HEK293T (cell line): ENCODE measurements around the gene JOSD2.

Experiments
- CTCF ChIA-PET: fragments of 350-600 bp; formaldehyde crosslinking; extraction: SDS; loops from one replicate; lab custom pipeline; 2021; ENCODE audit warnings: antibody characterized with exemption, inconsistent platforms; lab: Yijun Ruan, JAX
- POLR2A ChIA-PET: fragments of 350-600 bp; formaldehyde crosslinking; extraction: SDS; loops from one replicate; lab custom pipeline; 2020; ENCODE audit warnings: antibody characterized with exemption, inconsistent platforms; lab: Yijun Ruan, JAX
- DNase-seq: peaks from one replicate; pipeline ENCODE4 v3.0.0; 2012; ENCODE audit warnings: mixed read lengths; ENCODE audit errors: extremely low spot score
- ARNT ChIP-seq: fragments of 450-650 bp; IDR thresholded peaks from 2 replicates; pipeline ENCODE4 v1.6.1; 2017; ENCODE audit warnings: mild to moderate bottlenecking
- BHLHE40 ChIP-seq: fragments of 450-650 bp; IDR thresholded peaks from 2 replicates; pipeline ENCODE4 v1.6.1; 2016; ENCODE audit warnings: mild to moderate bottlenecking, moderate library complexity, borderline replicate concordance
- CTBP1 ChIP-seq: fragments of 450-650 bp; IDR thresholded peaks from 2 replicates; pipeline ENCODE4 v1.6.1; 2016; ENCODE audit warnings: borderline replicate concordance
- ELF4 ChIP-seq: fragments of 450-650 bp; IDR thresholded peaks from 2 replicates; pipeline ENCODE4 v1.6.1; 2017; ENCODE audit warnings: antibody characterized with exemption
- FOXA1 ChIP-seq: fragments of 450-650 bp; IDR thresholded peaks from 2 replicates; pipeline ENCODE4 v1.6.1; 2016; ENCODE audit warnings: mild to moderate bottlenecking
- FOXK2 ChIP-seq: fragments of 450-650 bp; IDR thresholded peaks from 2 replicates; pipeline ENCODE4 v1.6.1; 2016; ENCODE audit warnings: mild to moderate bottlenecking
- FOXM1 ChIP-seq: fragments of 450-650 bp; IDR thresholded peaks from 2 replicates; pipeline ENCODE4 v1.6.1; 2017; ENCODE audit warnings: mild to moderate bottlenecking, borderline replicate concordance
- HDGF ChIP-seq: fragments of 450-650 bp; IDR thresholded peaks from 2 replicates; pipeline ENCODE4 v1.6.1; 2017; ENCODE audit warnings: antibody characterized with exemption, borderline replicate concordance
- L3MBTL2 ChIP-seq: fragments of 450-650 bp; conservative IDR thresholded peaks from 2 replicates; pipeline ENCODE4 v1.6.1; 2016; ENCODE audit warnings: mild to moderate bottlenecking
- LEF1 ChIP-seq: fragments of 450-650 bp; IDR thresholded peaks from 2 replicates; pipeline ENCODE4 v1.6.1; 2017; ENCODE audit warnings: mild to moderate bottlenecking, borderline replicate concordance
- NFRKB ChIP-seq: fragments of 450-650 bp; IDR thresholded peaks from 2 replicates; pipeline ENCODE4 v1.6.1; 2016; ENCODE audit warnings: mild to moderate bottlenecking, moderate library complexity
- PKNOX1 ChIP-seq: fragments of 450-650 bp; IDR thresholded peaks from 2 replicates; pipeline ENCODE4 v1.6.1; 2016
- SP1 ChIP-seq: fragments of 450-650 bp; IDR thresholded peaks from 2 replicates; pipeline ENCODE4 v1.6.1; 2017
- SUZ12 ChIP-seq: fragments of 450-650 bp; IDR thresholded peaks from 2 replicates; pipeline ENCODE4 v1.6.1; 2016; ENCODE audit warnings: mild to moderate bottlenecking
- TARDBP ChIP-seq: fragments of 450-650 bp; IDR thresholded peaks from 2 replicates; pipeline ENCODE4 v1.6.1; 2016
- ZNF384 ChIP-seq: fragments of 450-650 bp; IDR thresholded peaks from 2 replicates; pipeline ENCODE4 v1.6.1; 2016

JOSD2 gene

GRCh38 chr19:50510121-50510670 lies 795 bp downstream of the JOSD2 start:
- TF ChIP-seq FOXA1 = no peak
- no peak for DNase-seq
- ChIA-PET POLR2A (no interaction called here), CTCF (no interaction called here)

- DNase-seq = no peak
- POLR2A ChIA-PET = no interaction called here
- CTCF ChIA-PET = interaction anchor here (0.9 kb wide), 1 partner anchor 30 kb away, joined by 4 read pairs; no protein-coding TSS in a partner anchor
- TF ChIP-seq NFRKB (no peak), TARDBP (no peak), LEF1 (no peak), L3MBTL2 (no peak), FOXA1 (no peak), SUZ12 (no peak), FOXM1 (no peak), ZNF384 (no peak), CTBP1 (no peak)
Measured at GRCh38 chr19:50509366-50509765, 1.6 kb downstream of the JOSD2 start.

- CTCF ChIA-PET = interaction anchor here (0.9 kb wide), 1 partner anchor 30 kb away, joined by 4 read pairs; no protein-coding TSS in a partner anchor
- TF ChIP-seq ELF4 (no peak), L3MBTL2 (no peak), CTBP1 (no peak), SUZ12 (no peak), FOXA1 (no peak), NFRKB (no peak), ZNF384 (no peak), SP1 (no peak), FOXM1 (no peak), HDGF (no peak), TARDBP (no peak), LEF1 (no peak), BHLHE40 (no peak), FOXK2 (no peak), PKNOX1 (no peak), ARNT (no peak)
- POLR2A ChIA-PET = no interaction called here
- no peak for DNase-seq
Measured at GRCh38 chr19:50508843-50509190, 2.2 kb downstream of the JOSD2 start.

- no peak for TF ChIP-seq PKNOX1
- no peak for TF ChIP-seq BHLHE40
- TF ChIP-seq SUZ12 = no peak
- TF ChIP-seq ELF4 = no peak
- no peak for TF ChIP-seq FOXM1
- TF ChIP-seq ZNF384 = no peak
- TF ChIP-seq NFRKB = no peak
- TF ChIP-seq CTBP1 = no peak
- no peak for TF ChIP-seq TARDBP
- TF ChIP-seq SP1 = no peak
- TF ChIP-seq HDGF = no peak
- no peak for TF ChIP-seq ARNT
- TF ChIP-seq LEF1 = no peak
- TF ChIP-seq L3MBTL2 = no peak
- no peak for TF ChIP-seq FOXA1
- POLR2A ChIA-PET = no interaction called here
- CTCF ChIA-PET = no interaction called here
- no peak for DNase-seq
Measured at GRCh38 chr19:50507376-50507775, 3.6 kb downstream of the JOSD2 start.

GRCh38 chr19:50506700-50507099 lies 4.3 kb downstream of the JOSD2 start:
- CTCF ChIA-PET = no interaction called here
- TF ChIP-seq L3MBTL2 (no peak), LEF1 (no peak), PKNOX1 (no peak), FOXM1 (no peak), CTBP1 (no peak), ZNF384 (no peak), SUZ12 (no peak), FOXA1 (no peak), HDGF (no peak), SP1 (no peak), ARNT (no peak), TARDBP (no peak), NFRKB (no peak), FOXK2 (no peak), ELF4 (no peak), BHLHE40 (no peak)
- POLR2A ChIA-PET = no interaction called here
- DNase-seq = no peak

- TF ChIP-seq SP1 = no peak
- TF ChIP-seq PKNOX1 = no peak
- no peak for TF ChIP-seq FOXM1
- no peak for TF ChIP-seq ELF4
- TF ChIP-seq FOXK2 = no peak
- TF ChIP-seq ARNT = no peak
- no peak for TF ChIP-seq SUZ12
- TF ChIP-seq BHLHE40 = no peak
- no peak for TF ChIP-seq NFRKB
- TF ChIP-seq ZNF384 = no peak
- TF ChIP-seq L3MBTL2 = no peak
- no peak for TF ChIP-seq LEF1
- TF ChIP-seq TARDBP = no peak
- ChIA-PET POLR2A (no interaction called here), CTCF (no interaction called here)
- no peak for DNase-seq
Measured at GRCh38 chr19:50505856-50506611, 5.0 kb downstream of the JOSD2 start.
